Lung (tissue), 12 donors: ENCODE measurements around the gene KRT4. TPM values are rescaled to one million over a fixed set of nuclear protein-coding genes. Genes with fewer than 3 reads are reported as not detected.

Source experiments
- ATAC-seq: fragments of 200-7000 bp; cut with Tn5 transposase; one replicate; pipeline ENCODE4 v1.9.1; 2020; ENCODE audit warnings: moderate number of reproducible peaks; ENCODE audit not compliant: insufficient read depth, low FRiP score
- DNase-seq, 3 donors: peaks; one replicate each; pipeline ENCODE4 v3.0.0-alpha.2; 2013 to 2017
- H3K27ac ChIP-seq, 2 donors: one replicate each; pipeline ENCODE4 v1.5.1; 2013; ENCODE audit warnings: mild to moderate bottlenecking in 2 of 2, moderate library complexity in 2 of 2, control low read depth in 1 of 2, inconsistent platforms in 1 of 2, low read depth in 1 of 2, low read length in 1 of 2
- H3K27me3 ChIP-seq, 3 donors: one replicate each; pipeline ENCODE4 v1.5.1; 2013; ENCODE audit warnings: low read length in 2 of 3; ENCODE audit not compliant: control insufficient read depth in 3 of 3, insufficient read depth in 3 of 3
- H3K36me3 ChIP-seq, 4 donors: one replicate each; pipeline ENCODE4 v1.5.1; 2013; ENCODE audit warnings: low read length in 4 of 4, mild to moderate bottlenecking in 1 of 4, moderate library complexity in 1 of 4; ENCODE audit not compliant: control insufficient read depth in 4 of 4, insufficient read depth in 4 of 4
- H3K4me1 ChIP-seq, 5 donors: one replicate each; pipeline ENCODE4 v1.5.1; 2013; ENCODE audit warnings: low read length in 5 of 5, mild to moderate bottlenecking in 2 of 5, moderate library complexity in 1 of 5; ENCODE audit not compliant: control insufficient read depth in 5 of 5, insufficient read depth in 5 of 5
- H3K4me3 ChIP-seq: one replicate; pipeline ENCODE4 v1.5.1; 2013; ENCODE audit warnings: mild to moderate bottlenecking, control low read depth, moderate library complexity
- H3K9ac ChIP-seq, 2 donors: one replicate each; pipeline ENCODE4 v1.5.1; 2013; ENCODE audit warnings: low read length in 2 of 2, control low read depth in 1 of 2; ENCODE audit not compliant: insufficient read depth in 1 of 2
- H3K9me3 ChIP-seq, 4 donors: one replicate each; pipeline ENCODE4 v1.5.1; 2013; ENCODE audit warnings: low read length in 3 of 4, mild to moderate bottlenecking in 1 of 4, moderate library complexity in 1 of 4; ENCODE audit not compliant: control insufficient read depth in 4 of 4, insufficient read depth in 3 of 4
- CTCF ChIP-seq: IDR thresholded peaks from 2 replicates; pipeline ENCODE4 v1.5.1; 2012; ENCODE audit warnings: mild to moderate bottlenecking; ENCODE audit errors: control extremely low read depth, extremely low read depth
- WGBS, 2 donors: extraction: QIAGEN DNeasy Blood & Tissue Kit; methylation state at CpG; one replicate each; pipeline ENCODE4 v1.1.7; 2013; 5-methylcytosine and 5-hydroxymethylcytosine counted together
- polyA plus RNA-seq, 2 donors: library from polyadenylated mRNA; stranded (reverse); fragments of 200-250 nt; gene quantifications; one replicate each; pipeline ENCODE4 v1.2.1, GENCODE V29; 2013
- total RNA-seq, 2 donors: library from RNA; depleted of rRNA in 1 of 2; stranded (reverse); fragments of >200 nt in 1 of 2; gene quantifications; one replicate each; pipeline ENCODE4 v1.2.1, GENCODE V29; 2014 to 2021
- donor health status: control.
- donor health status: control.
- donor health status: Bipolar disorder and iron deficiency.
- donor health status: healthy.
- donor health status: DM: yes; HTN: yes; CAD: no.

KRT4 gene
- total and polyA plus RNA-seq, 4 donors: 1.3 to 7.7 (median 3.4) TPM

- H3K27me3 ChIP-seq: peaks cover 0 to 27% (median 3%) of the 10 kb centered on the region in 3 donors
- no peaks in the 10 kb centered on the region for H3K36me3 ChIP-seq
- DNase-seq (no peak), ATAC-seq (no peak)
- H3K9ac ChIP-seq: no peak overlapping the region
- H3K4me1 ChIP-seq: peaks cover 0 to 5% (median 0%) of the 10 kb centered on the region in 5 donors
- H3K27ac ChIP-seq: no peak overlapping the region
- H3K4me3 ChIP-seq: no peak overlapping the region
- H3K9me3 ChIP-seq: peaks cover 0 to 3% (median 0%) of the 10 kb centered on the region in 4 donors
- no peak for TF ChIP-seq CTCF
Measured at GRCh38 chr12:52828156-52828555, 14.2 kb upstream of the KRT4 start.

GRCh38 chr12:52827499-52828090, 13.7 kb upstream of the KRT4 start:
- H3K9ac ChIP-seq: no peak overlapping the region
- DNase-seq (no peak), ATAC-seq (no peak)
- no peaks in the 10 kb centered on the region for H3K36me3 ChIP-seq
- TF ChIP-seq CTCF: no peak
- peaks cover 0 to 29% (median 3%) of the 10 kb centered on the region in 3 donors for H3K27me3 ChIP-seq
- peaks cover 0 to 3% (median 0%) of the 10 kb centered on the region in 4 donors for H3K9me3 ChIP-seq
- no peak overlapping the region for H3K27ac ChIP-seq
- H3K4me3 ChIP-seq: no peak overlapping the region
- H3K4me1 ChIP-seq: peaks cover 0 to 5% (median 0%) of the 10 kb centered on the region in 5 donors
- 87 to 90% methylated on average over 6 of the region's 6 CpGs for WGBS, 2 donors

GRCh38 chr12:52826611-52827498, 12.9 kb upstream of the KRT4 start:
- no peak for TF ChIP-seq CTCF
- no peak for ATAC-seq
- H3K4me3 ChIP-seq: no peak overlapping the region
- peak in 1 of 3 donors; percentile 3 for DNase-seq
- peaks cover 0 to 3% (median 0%) of the 10 kb centered on the region in 4 donors for H3K9me3 ChIP-seq
- H3K27me3 ChIP-seq: peaks cover 0 to 29% (median 3%) of the 10 kb centered on the region in 3 donors
- peaks cover 0 to 5% (median 0%) of the 10 kb centered on the region in 5 donors for H3K4me1 ChIP-seq
- 89 to 91% methylated on average over 11 of the region's 11 CpGs for WGBS, 2 donors
- no peak overlapping the region for H3K27ac ChIP-seq
- H3K36me3 ChIP-seq: no peaks in the 10 kb centered on the region
- H3K9ac ChIP-seq: no peak overlapping the region
